SK-N-MC (cell line): ENCODE measurements around the gene KCNJ15.

Source experiments
- EZH2 ChIP-seq: fragments of 200-600 bp; sonication (generic); IDR thresholded peaks from one replicate; pipeline ENCODE4 v1.6.1; 2017; ENCODE audit warnings: antibody characterized with exemption
- FOXP2 ChIP-seq: optimal IDR thresholded peaks from 2 replicates; pipeline ENCODE3; 2011; ENCODE audit warnings: mild to moderate bottlenecking, moderate library complexity; ENCODE audit not compliant: insufficient read depth; ENCODE audit errors: extremely low read length, control extremely low read depth
- POLR2AphosphoS5 ChIP-seq: IDR thresholded peaks from 2 replicates; pipeline ENCODE4 v1.6.1; 2012; ENCODE audit warnings: mild to moderate bottlenecking, low read depth, low read length, borderline replicate concordance

GRCh38 chr21:38314558-38314957 lies 57.8 kb downstream of the KCNJ15 start:
- no peak for TF ChIP-seq EZH2
- no peak for TF ChIP-seq POLR2AphosphoS5
- no peak for TF ChIP-seq FOXP2
